Lower leg skin (tissue), 4 donors: Measurements from ENCODE around the gene ABCB9. TPM values are rescaled to one million over a fixed set of nuclear protein-coding genes. Genes with fewer than 3 reads are reported as not detected.

Source experiments
- DNase-seq, 2 donors: peaks; one replicate each; pipeline ENCODE4 v3.0.0-alpha.2; 2019; ENCODE audit warnings: low spot score in 2 of 2
- H3K4me3 ChIP-seq: fragments of 200-600 bp; sonication (generic); 2 replicates; pipeline ENCODE4 v1.5.1; 2017; ENCODE audit warnings: mild to moderate bottlenecking, low read depth; ENCODE audit not compliant: poor library complexity, severe bottlenecking
- POLR2A ChIP-seq, 2 donors: fragments of 450-650 bp; IDR thresholded peaks; one replicate each; pipeline ENCODE4 v1.6.1; 2016 to 2017; ENCODE audit warnings: antibody characterized with exemption in 2 of 2, mild to moderate bottlenecking in 1 of 2, moderate library complexity in 1 of 2
- WGBS, 2 donors: methylation state at CpG; one replicate each; pipeline ENCODE4 v1.1.5; 2018; 5-methylcytosine and 5-hydroxymethylcytosine counted together
- intact Hi-C: fragments of 100-400 bp; cut with DNase I; formaldehyde crosslinking; loops from one replicate; pipeline ENCODE4 v1.15.0; 2023; ENCODE audit warnings: low total_unique reads
- total RNA-seq, 4 donors: library from RNA; depleted of rRNA; stranded (reverse); fragments of >200 nt; gene quantifications; one replicate each; pipeline ENCODE4 v1.1.0, GENCODE V29; 2016
- TF ChIP-seq, protein P1 (sequence below), 3 donors: fragments of 450-650 bp; IDR thresholded peaks; one replicate each; pipeline ENCODE4 v1.5.1; 2016; ENCODE audit warnings: antibody characterized with exemption in 3 of 3, mild to moderate bottlenecking in 3 of 3, moderate library complexity in 2 of 3

ABCB9 gene
- total RNA-seq, 4 donors from 2014 or later, result 3.4 to 10.2 (median 7.2) TPM

- H3K4me3 ChIP-seq, result no peak overlapping the region
- intact Hi-C loops, result no loop called here
- DNase-seq, result no peak
- no peak for TF ChIP-seq POLR2A (IDR thresholded peaks at IDR 0.05)
- TF ChIP-seq, protein P1, sequence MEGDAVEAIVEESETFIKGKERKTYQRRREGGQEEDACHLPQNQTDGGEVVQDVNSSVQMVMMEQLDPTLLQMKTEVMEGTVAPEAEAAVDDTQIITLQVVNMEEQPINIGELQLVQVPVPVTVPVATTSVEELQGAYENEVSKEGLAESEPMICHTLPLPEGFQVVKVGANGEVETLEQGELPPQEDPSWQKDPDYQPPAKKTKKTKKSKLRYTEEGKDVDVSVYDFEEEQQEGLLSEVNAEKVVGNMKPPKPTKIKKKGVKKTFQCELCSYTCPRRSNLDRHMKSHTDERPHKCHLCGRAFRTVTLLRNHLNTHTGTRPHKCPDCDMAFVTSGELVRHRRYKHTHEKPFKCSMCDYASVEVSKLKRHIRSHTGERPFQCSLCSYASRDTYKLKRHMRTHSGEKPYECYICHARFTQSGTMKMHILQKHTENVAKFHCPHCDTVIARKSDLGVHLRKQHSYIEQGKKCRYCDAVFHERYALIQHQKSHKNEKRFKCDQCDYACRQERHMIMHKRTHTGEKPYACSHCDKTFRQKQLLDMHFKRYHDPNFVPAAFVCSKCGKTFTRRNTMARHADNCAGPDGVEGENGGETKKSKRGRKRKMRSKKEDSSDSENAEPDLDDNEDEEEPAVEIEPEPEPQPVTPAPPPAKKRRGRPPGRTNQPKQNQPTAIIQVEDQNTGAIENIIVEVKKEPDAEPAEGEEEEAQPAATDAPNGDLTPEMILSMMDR (IDR thresholded peaks at IDR 0.05), result no peak
- WGBS, 2 donors, result 85 to 90% methylated on average over 10 to 20 of the region's 21 CpGs
Observed at GRCh38 chr12:122978507-122978955, 12.3 kb upstream of the ABCB9 start.

DNA sequence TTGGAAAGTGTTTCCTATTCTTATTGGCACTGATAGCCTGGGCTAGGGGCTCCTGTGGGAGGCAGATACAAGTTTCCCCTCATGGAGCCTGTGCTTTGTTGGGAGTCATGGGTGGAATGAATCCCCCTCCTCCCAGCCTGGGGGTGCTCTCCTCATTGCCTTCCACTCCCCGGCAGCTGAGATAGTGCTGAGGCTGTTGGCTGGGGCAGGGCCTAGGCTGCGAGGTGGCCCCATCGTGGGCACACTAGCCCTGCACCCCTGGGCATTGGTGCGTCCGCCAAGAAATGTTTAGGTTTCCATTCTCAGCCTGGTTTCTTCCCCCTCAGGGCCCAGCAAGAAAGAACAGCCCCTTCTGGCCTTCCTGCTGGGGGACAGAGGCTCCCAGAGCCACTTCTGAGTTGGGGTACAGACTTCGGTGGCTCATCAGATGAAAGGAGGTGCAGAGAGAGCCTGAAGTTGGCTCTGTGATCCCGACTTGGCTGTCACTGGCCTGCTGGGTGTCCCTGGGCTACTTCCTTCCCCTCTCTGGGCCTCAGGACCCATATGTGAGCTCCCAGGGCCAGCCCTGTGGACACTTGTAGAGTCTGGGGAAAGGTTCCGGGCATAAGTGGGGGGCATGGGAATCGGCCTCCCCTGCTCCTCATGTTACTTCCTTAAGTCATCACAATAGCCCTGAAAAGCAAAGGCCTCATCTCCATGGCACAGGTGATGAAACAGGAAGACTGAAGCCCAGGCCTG lies 11.6 kb upstream of the ABCB9 start:
- DNase-seq, result no peak
- no peak overlapping the region for H3K4me3 ChIP-seq
- TF ChIP-seq POLR2A (IDR thresholded peaks at IDR 0.05), result no peak
- TF ChIP-seq, protein P1 (IDR thresholded peaks at IDR 0.05), result no peak
- WGBS, 2 donors, result 85 to 89% methylated on average over 9 of the region's 9 CpGs
- intact Hi-C loops, result no loop called here

GRCh38 chr12:122977153-122977552 lies 10.9 kb upstream of the ABCB9 start:
- no peak overlapping the region for H3K4me3 ChIP-seq
- TF ChIP-seq, protein P1 (IDR thresholded peaks at IDR 0.05), result no peak
- no peak for TF ChIP-seq POLR2A (IDR thresholded peaks at IDR 0.05)
- 68 to 76% methylated on average over 6 of the region's 6 CpGs for WGBS, 2 donors
- intact Hi-C loops, result no loop called here
- DNase-seq, result no peak

- DNase-seq, result no peak
- WGBS, 2 donors, result 57 to 62% methylated on average over 14 to 15 of the region's 15 CpGs
- TF ChIP-seq, protein P1 (IDR thresholded peaks at IDR 0.05), result no peak
- TF ChIP-seq POLR2A (IDR thresholded peaks at IDR 0.05), result no peak
- intact Hi-C loops, result no loop called here
- no peak overlapping the region for H3K4me3 ChIP-seq
Observed at GRCh38 chr12:122976648-122976975, 10.3 kb upstream of the ABCB9 start.

DNA sequence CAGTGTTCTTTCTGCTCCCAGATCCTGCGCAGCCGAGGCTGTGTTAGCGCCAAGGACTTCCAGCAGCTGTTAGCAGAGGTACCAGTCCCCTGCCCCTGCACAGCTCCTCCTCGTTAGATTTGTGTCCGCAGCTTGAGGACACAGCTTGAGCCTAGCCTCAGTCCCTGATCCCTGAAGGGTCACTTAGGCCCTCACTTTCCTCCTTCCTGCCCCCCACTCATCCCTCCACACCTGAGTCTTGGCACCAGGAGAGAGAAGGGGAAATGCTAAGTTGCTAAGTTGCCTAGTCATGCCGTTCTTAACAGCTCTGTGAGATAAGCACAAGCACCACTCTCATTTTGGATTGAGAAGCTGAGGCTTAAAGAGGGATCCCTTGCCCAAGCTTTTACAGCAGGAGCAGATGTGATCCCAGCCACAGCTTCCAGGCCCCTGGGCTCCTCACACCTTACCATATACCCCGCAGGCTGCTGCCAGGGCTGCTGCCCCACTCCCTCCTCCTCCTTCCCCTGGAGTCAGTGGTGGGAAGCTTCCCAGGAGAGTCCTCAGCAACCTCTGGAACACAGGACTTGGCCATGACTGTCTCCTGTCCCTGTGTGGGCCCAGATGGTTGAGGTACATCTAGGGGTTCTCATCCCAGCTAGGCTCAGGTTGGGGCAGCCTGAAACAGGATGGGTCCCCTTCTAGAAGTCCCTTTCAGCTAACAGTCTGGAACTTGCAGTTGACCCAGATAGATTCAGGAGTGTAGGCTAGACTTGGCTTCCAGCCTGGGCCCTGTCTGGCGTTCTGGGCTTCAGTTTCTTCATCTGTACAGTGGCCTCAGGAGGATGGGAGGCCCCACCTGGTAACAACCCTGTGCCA lies 9.8 kb upstream of the ABCB9 start:
- WGBS, 2 donors, result 3 to 9% methylated on average over 8 of the region's 8 CpGs
- no peak for TF ChIP-seq POLR2A (IDR thresholded peaks at IDR 0.05)
- TF ChIP-seq, protein P1 (IDR thresholded peaks at IDR 0.05), result no peak
- DNase-seq, result no peak
- intact Hi-C loops, result no loop called here
- peak overlapping the region; percentile 96 for H3K4me3 ChIP-seq
